C4-2B (cell line): ENCODE measurements around the gene STX5.
A peak's percentile ranks its signal among the peaks of the same experiment; 100 is the strongest.
"Not testable (repeated sequence)": the region's sequence is repeated elsewhere in the genome, so short reads cannot be mapped to it uniquely, and the experiment has no call there.

Experiments used
- H3K27ac ChIP-seq: fragments of 450-650 bp; 2 replicates; pipeline ENCODE4 v1.5.1; 2017
- CTCF ChIP-seq: fragments of 450-650 bp; conservative IDR thresholded peaks from 2 replicates; pipeline ENCODE4 v1.5.1; 2017; ENCODE audit warnings: mild to moderate bottlenecking
- ZFX ChIP-seq: fragments of 450-650 bp; IDR thresholded peaks from 2 replicates; pipeline ENCODE4 v1.6.1; 2017

The STX5 gene

GRCh38 chr11:62830904-62831519 lies 839 bp downstream of the STX5 start:
- H3K27ac ChIP-seq: peak overlapping the region; percentile 73
- no peak for TF ChIP-seq CTCF

- H3K27ac ChIP-seq: not testable (repeated sequence)
Measured at GRCh38 chr11:62828130-62828529, 3.7 kb downstream of the STX5 start.

GRCh38 chr11:62823677-62824076 lies 8.2 kb downstream of the STX5 start:
- H3K27ac ChIP-seq: no peak overlapping the region
- TF ChIP-seq ZFX (no peak), CTCF (no peak)

- TF ChIP-seq CTCF (no peak), ZFX (no peak)
- H3K27ac ChIP-seq: no peak overlapping the region
Measured at GRCh38 chr11:62817129-62817528, 14.7 kb downstream of the STX5 start.

- TF ChIP-seq ZFX (no peak), CTCF (no peak)
- no peak overlapping the region for H3K27ac ChIP-seq
Measured at GRCh38 chr11:62816557-62816956, 15.3 kb downstream of the STX5 start.

GRCh38 chr11:62811659-62812058 lies 20.2 kb downstream of the STX5 start:
- no peak overlapping the region for H3K27ac ChIP-seq
- TF ChIP-seq CTCF (no peak), ZFX (no peak)

- H3K27ac ChIP-seq: no peak overlapping the region
- no peak for TF ChIP-seq ZFX
- no peak for TF ChIP-seq CTCF
Measured at GRCh38 chr11:62810748-62811147, 21.1 kb downstream of the STX5 start.

- TF ChIP-seq CTCF (no peak), ZFX (no peak)
Measured at GRCh38 chr11:62806611-62807121, 25.2 kb downstream of the STX5 start.

More at GRCh38 chr11:62806611-62807121, 25.2 kb downstream of the STX5 start:
- H3K27ac ChIP-seq: no peak overlapping the region; the same call in 1 of the 2 replicates
